GM12892 (cell line): Measurements from ENCODE around the gene DYRK1A.

Experiments used
- POLR2A ChIP-seq: IDR thresholded peaks from 2 replicates; pipeline ENCODE4 v1.6.1; 2011; ENCODE audit warnings: low read depth, low read length, control low read depth
- POLR2AphosphoS5 ChIP-seq: IDR thresholded peaks from 2 replicates; pipeline ENCODE4 v1.6.1; 2011; ENCODE audit warnings: low read depth, low read length, control low read depth
- TAF1 ChIP-seq: IDR thresholded peaks from 2 replicates; pipeline ENCODE4 v1.6.1; 2011; ENCODE audit warnings: low read depth, mild to moderate bottlenecking, control low read depth, low read length, borderline replicate concordance

GRCh38 chr21:37322084-37322483 is 44.5 kb upstream of the DYRK1A start:
- no peak for TF ChIP-seq POLR2AphosphoS5
- no peak for TF ChIP-seq POLR2A
- no peak for TF ChIP-seq TAF1
